ENCODE measurements around the gene ADGRG3.

The ADGRG3 gene

DNA sequence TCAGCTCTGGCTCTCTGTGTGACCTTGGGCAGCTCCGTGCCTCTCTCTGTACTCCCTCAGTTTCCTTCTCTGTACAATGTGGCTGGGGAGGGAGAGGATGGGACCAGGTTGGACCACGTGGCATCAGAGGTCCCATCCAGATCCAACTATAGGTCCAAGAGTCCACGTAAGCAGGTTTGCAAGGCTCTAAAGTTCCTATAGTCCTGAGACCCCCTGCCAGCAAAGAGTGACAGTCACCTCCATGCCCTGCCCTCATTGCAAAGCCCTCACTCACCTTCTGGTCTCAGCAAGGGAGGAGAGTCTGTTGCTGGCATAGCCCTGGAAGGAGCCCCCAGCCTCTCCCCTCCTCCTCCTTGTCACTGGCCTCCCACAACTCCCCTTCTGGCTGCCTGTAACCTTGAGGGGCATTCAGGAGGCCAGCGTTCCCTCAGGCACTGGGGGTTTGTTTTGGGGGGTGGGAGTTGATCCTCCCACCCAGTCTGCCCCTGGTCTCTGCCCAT lies 20.4 kb downstream of the ADGRG3 start:
- no peak for ATAC-seq
- TF ChIP-seq OSR1 (CRISPR knock-in tag; IDR thresholded peaks at IDR 0.05): no peak
- TF ChIP-seq, protein P1, sequence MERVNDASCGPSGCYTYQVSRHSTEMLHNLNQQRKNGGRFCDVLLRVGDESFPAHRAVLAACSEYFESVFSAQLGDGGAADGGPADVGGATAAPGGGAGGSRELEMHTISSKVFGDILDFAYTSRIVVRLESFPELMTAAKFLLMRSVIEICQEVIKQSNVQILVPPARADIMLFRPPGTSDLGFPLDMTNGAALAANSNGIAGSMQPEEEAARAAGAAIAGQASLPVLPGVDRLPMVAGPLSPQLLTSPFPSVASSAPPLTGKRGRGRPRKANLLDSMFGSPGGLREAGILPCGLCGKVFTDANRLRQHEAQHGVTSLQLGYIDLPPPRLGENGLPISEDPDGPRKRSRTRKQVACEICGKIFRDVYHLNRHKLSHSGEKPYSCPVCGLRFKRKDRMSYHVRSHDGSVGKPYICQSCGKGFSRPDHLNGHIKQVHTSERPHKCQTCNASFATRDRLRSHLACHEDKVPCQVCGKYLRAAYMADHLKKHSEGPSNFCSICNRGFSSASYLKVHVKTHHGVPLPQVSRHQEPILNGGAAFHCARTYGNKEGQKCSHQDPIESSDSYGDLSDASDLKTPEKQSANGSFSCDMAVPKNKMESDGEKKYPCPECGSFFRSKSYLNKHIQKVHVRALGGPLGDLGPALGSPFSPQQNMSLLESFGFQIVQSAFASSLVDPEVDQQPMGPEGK (CRISPR knock-in tag; IDR thresholded peaks at IDR 0.05; ENCODE audit: borderline replicate concordance): no peak
- TF ChIP-seq ISL1 (CRISPR knock-in tag; IDR thresholded peaks at IDR 0.05): no peak
- TF ChIP-seq ARNTL (CRISPR knock-in tag; IDR thresholded peaks at IDR 0.05; ENCODE audit: borderline replicate concordance, low read depth): no peak
- TF ChIP-seq, protein P2, sequence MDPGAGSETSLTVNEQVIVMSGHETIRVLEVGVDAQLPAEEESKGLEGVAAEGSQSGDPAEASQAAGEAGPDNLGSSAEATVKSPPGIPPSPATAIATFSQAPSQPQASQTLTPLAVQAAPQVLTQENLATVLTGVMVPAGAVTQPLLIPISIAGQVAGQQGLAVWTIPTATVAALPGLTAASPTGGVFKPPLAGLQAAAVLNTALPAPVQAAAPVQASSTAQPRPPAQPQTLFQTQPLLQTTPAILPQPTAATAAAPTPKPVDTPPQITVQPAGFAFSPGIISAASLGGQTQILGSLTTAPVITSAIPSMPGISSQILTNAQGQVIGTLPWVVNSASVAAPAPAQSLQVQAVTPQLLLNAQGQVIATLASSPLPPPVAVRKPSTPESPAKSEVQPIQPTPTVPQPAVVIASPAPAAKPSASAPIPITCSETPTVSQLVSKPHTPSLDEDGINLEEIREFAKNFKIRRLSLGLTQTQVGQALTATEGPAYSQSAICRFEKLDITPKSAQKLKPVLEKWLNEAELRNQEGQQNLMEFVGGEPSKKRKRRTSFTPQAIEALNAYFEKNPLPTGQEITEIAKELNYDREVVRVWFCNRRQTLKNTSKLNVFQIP (CRISPR knock-in tag; IDR thresholded peaks at IDR 0.05; ENCODE audit: borderline replicate concordance, low read depth): no peak
- TF ChIP-seq, protein P3, sequence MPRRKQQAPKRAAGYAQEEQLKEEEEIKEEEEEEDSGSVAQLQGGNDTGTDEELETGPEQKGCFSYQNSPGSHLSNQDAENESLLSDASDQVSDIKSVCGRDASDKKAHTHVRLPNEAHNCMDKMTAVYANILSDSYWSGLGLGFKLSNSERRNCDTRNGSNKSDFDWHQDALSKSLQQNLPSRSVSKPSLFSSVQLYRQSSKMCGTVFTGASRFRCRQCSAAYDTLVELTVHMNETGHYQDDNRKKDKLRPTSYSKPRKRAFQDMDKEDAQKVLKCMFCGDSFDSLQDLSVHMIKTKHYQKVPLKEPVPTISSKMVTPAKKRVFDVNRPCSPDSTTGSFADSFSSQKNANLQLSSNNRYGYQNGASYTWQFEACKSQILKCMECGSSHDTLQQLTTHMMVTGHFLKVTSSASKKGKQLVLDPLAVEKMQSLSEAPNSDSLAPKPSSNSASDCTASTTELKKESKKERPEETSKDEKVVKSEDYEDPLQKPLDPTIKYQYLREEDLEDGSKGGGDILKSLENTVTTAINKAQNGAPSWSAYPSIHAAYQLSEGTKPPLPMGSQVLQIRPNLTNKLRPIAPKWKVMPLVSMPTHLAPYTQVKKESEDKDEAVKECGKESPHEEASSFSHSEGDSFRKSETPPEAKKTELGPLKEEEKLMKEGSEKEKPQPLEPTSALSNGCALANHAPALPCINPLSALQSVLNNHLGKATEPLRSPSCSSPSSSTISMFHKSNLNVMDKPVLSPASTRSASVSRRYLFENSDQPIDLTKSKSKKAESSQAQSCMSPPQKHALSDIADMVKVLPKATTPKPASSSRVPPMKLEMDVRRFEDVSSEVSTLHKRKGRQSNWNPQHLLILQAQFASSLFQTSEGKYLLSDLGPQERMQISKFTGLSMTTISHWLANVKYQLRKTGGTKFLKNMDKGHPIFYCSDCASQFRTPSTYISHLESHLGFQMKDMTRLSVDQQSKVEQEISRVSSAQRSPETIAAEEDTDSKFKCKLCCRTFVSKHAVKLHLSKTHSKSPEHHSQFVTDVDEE (CRISPR knock-in tag; IDR thresholded peaks at IDR 0.05): no peak
- TF ChIP-seq ZNF565 (CRISPR knock-in tag; conservative IDR thresholded peaks at IDR 0.05; ENCODE audit: low read depth): no peak
- TF ChIP-seq BACH2 (CRISPR knock-in tag; IDR thresholded peaks at IDR 0.05; ENCODE audit: borderline replicate concordance): no peak
- no peak for TF ChIP-seq ZFP3 (CRISPR knock-in tag; IDR thresholded peaks at IDR 0.05)
- no peak for TF ChIP-seq ZFP30 (CRISPR knock-in tag; IDR thresholded peaks at IDR 0.05)
- TF ChIP-seq PPARA (CRISPR knock-in tag; IDR thresholded peaks at IDR 0.05; ENCODE audit: borderline replicate concordance): no peak
- no peak for TF ChIP-seq RARB (CRISPR knock-in tag; IDR thresholded peaks at IDR 0.05)

DNA sequence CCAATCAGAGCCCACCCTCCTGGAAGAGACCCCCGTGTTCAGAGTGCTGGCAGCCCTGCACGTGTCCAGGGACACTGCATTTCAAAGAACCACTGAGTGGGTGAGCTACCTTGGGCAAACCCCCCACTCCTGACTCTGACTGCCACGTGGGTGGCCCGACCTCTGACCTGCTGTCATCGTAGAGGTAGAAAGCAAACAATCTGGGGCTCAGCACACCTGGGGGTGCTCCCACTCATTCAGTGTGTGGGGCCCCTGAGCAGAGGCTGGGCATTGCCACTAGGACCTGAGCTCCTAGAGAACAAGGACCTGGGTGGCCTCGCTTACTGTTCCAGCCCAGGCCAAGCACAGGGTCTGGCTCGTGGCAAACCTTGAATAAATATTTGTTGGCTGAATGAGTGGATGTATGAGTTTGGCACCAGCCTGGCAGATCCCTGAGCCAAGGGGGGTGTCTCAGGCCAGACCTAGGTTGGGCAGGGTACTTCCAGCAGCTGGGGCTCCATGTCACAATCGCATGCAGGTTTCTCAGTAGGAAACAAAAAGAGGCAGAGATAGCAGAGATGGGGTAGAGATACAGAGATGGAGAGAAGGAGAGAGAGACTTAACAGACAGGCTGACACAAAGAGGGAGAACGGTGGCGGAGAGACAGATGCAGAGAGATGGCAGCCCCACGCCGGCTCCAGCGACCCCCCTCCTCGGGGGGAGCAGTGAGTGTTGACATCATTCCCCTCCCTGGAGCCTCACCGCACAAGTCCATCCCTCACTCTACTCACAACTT lies 21.1 kb downstream of the ADGRG3 start:
- TF ChIP-seq ESRRG (CRISPR knock-in tag; IDR thresholded peaks at IDR 0.05) (no peak), OSR1 (CRISPR knock-in tag; IDR thresholded peaks at IDR 0.05) (no peak), SNAI2 (CRISPR knock-in tag; IDR thresholded peaks at IDR 0.05) (no peak), TCF4 (CRISPR knock-in tag; IDR thresholded peaks at IDR 0.05; ENCODE audit: borderline replicate concordance) (no peak), CSDC2 (CRISPR knock-in tag; IDR thresholded peaks at IDR 0.05) (no peak), ZFP3 (CRISPR knock-in tag; IDR thresholded peaks at IDR 0.05) (no peak), ZNF8 (CRISPR knock-in tag; IDR thresholded peaks at IDR 0.05) (no peak), ZNF70 (CRISPR knock-in tag; IDR thresholded peaks at IDR 0.05) (no peak), ZNF565 (CRISPR knock-in tag; conservative IDR thresholded peaks at IDR 0.05; ENCODE audit: low read depth) (no peak), ZC3H10 (CRISPR knock-in tag; IDR thresholded peaks at IDR 0.05) (no peak), RARB (CRISPR knock-in tag; IDR thresholded peaks at IDR 0.05) (no peak), ARNTL (CRISPR knock-in tag; IDR thresholded peaks at IDR 0.05; ENCODE audit: borderline replicate concordance, low read depth) (no peak), BACH2 (CRISPR knock-in tag; IDR thresholded peaks at IDR 0.05; ENCODE audit: borderline replicate concordance) (no peak), ISL1 (CRISPR knock-in tag; IDR thresholded peaks at IDR 0.05) (no peak)
- TF ChIP-seq, protein P3 (CRISPR knock-in tag; IDR thresholded peaks at IDR 0.05): no peak
- TF ChIP-seq, protein P4, sequence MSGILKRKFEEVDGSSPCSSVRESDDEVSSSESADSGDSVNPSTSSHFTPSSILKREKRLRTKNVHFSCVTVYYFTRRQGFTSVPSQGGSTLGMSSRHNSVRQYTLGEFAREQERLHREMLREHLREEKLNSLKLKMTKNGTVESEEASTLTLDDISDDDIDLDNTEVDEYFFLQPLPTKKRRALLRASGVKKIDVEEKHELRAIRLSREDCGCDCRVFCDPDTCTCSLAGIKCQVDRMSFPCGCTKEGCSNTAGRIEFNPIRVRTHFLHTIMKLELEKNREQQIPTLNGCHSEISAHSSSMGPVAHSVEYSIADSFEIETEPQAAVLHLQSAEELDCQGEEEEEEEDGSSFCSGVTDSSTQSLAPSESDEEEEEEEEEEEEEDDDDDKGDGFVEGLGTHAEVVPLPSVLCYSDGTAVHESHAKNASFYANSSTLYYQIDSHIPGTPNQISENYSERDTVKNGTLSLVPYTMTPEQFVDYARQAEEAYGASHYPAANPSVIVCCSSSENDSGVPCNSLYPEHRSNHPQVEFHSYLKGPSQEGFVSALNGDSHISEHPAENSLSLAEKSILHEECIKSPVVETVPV (CRISPR knock-in tag; IDR thresholded peaks at IDR 0.05): no peak
- TF ChIP-seq, protein P2 (CRISPR knock-in tag; IDR thresholded peaks at IDR 0.05; ENCODE audit: borderline replicate concordance, low read depth): no peak
- TF ChIP-seq, protein P1 (CRISPR knock-in tag; IDR thresholded peaks at IDR 0.05; ENCODE audit: borderline replicate concordance): no peak
- TF ChIP-seq, protein P5, sequence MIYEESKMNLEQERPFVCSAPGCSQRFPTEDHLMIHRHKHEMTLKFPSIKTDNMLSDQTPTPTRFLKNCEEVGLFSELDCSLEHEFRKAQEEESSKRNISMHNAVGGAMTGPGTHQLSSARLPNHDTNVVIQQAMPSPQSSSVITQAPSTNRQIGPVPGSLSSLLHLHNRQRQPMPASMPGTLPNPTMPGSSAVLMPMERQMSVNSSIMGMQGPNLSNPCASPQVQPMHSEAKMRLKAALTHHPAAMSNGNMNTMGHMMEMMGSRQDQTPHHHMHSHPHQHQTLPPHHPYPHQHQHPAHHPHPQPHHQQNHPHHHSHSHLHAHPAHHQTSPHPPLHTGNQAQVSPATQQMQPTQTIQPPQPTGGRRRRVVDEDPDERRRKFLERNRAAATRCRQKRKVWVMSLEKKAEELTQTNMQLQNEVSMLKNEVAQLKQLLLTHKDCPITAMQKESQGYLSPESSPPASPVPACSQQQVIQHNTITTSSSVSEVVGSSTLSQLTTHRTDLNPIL (CRISPR knock-in tag; IDR thresholded peaks at IDR 0.05; ENCODE audit: low read depth): no peak
- no peak for ATAC-seq
